ENCODE measurements around the gene ENOX2. TPM values are rescaled to one million over a fixed set of nuclear protein-coding genes. Genes with fewer than 3 reads are reported as not detected.
A peak's percentile ranks its signal among the peaks of the same experiment; 100 is the strongest.

Gene ENOX2, protein sequence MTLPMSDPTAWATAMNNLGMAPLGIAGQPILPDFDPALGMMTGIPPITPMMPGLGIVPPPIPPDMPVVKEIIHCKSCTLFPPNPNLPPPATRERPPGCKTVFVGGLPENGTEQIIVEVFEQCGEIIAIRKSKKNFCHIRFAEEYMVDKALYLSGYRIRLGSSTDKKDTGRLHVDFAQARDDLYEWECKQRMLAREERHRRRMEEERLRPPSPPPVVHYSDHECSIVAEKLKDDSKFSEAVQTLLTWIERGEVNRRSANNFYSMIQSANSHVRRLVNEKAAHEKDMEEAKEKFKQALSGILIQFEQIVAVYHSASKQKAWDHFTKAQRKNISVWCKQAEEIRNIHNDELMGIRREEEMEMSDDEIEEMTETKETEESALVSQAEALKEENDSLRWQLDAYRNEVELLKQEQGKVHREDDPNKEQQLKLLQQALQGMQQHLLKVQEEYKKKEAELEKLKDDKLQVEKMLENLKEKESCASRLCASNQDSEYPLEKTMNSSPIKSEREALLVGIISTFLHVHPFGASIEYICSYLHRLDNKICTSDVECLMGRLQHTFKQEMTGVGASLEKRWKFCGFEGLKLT
- total RNA-seq = 10 to 100 TPM; 10.4 to 17.1 (median 13.5) TPM
- 11.6 TPM for total RNA-seq (2013)
- total RNA-seq = 4.8 to 24.4 (median 13.9) reads per million in 29 experiments

- Mint-ChIP-seq H3K27me3 (peaks cover 0 to 16% of the 10 kb centered on the region in 2 donors), H3K36me3 (peaks cover 8% of the 10 kb centered on the region), H3K4me1 (peaks cover 8 to 9% (median 8%) of the 10 kb centered on the region in 3 donors), H3K4me3 (no peak within 1 kb of the TSS), H3K27ac (peak within 1 kb of the TSS in 1 of 2 donors; percentile 49), H3K9me3 (no peaks in the 10 kb centered on the region)
- Histone ChIP-seq H3K4me3 (ENCODE audit: control insufficient read depth in 1 of 2, extremely low read depth in 1 of 2, low read length in 1 of 2) (peak within 1 kb of the TSS; percentile 74 to 97), H3K27ac (ENCODE audit: low read length) (peak within 1 kb of the TSS; percentile 81), H3K27me3 (replicated peaks in 1 of 2; ENCODE audit: control insufficient read depth in 2 of 2, extremely low read depth in 1 of 2, insufficient read depth in 2 of 2, low read length in 1 of 2) (no peaks in the 10 kb centered on the region), H3K9me3 (no peaks in the 10 kb centered on the region), H3K4me1 (ENCODE audit: control insufficient read depth in 1 of 2, extremely low read depth in 1 of 2, insufficient read depth in 2 of 2, low read length in 2 of 2) (peaks cover 5 to 6% of the 10 kb centered on the region in 2 experiments), H3K36me3 (ENCODE audit: control insufficient read depth in 2 of 2, extremely low read depth in 1 of 2, insufficient read depth in 1 of 2, low read length in 1 of 2) (no peaks in the 10 kb centered on the region)
- POLR2A ChIA-PET = interaction anchor here in 1 of 2 donors (0.7 kb wide), 1 partner anchor 804 kb away, joined by 7 read pairs; no protein-coding TSS in a partner anchor
- DNase-seq (peak; percentile 54 to 89 (median 77)), ATAC-seq (replicated peaks in 1 of 4) (peak; percentile 95 to 99 (median 96))
- 0% methylated on average over 18 of the region's 50 CpGs for WGBS (ENCODE audit: insufficient coverage)
- CTCF ChIA-PET = interaction anchor here (0.6 kb wide), 2 partner anchors 327 to 922 kb away, joined by 3 read pairs; no protein-coding TSS in a partner anchor
Observed at GRCh38 chrX:130902783-130903613, at the start of gene ENOX2. Gene ENOX2, minus strand, starts transcription at chrX:130903209. Its CDS starts 199,993 bp downstream, at chrX:130703216.

- no peak overlapping the region for H3K4me3 Mint-ChIP-seq
- H3K9me3 Mint-ChIP-seq = peaks cover 0 to 4% (median 3%) of the 10 kb centered on the region in 3 donors
- Histone ChIP-seq H3K9me3 (no peaks in the 10 kb centered on the region), H3K27me3 (replicated peaks in 1 of 2; ENCODE audit: control insufficient read depth in 2 of 2, extremely low read depth in 1 of 2, insufficient read depth in 2 of 2, low read length in 1 of 2) (peaks cover 0 to 2% of the 10 kb centered on the region in 2 experiments), H3K36me3 (ENCODE audit: control insufficient read depth in 2 of 2, extremely low read depth in 1 of 2, insufficient read depth in 1 of 2, low read length in 1 of 2) (no peaks in the 10 kb centered on the region), H3K4me3 (ENCODE audit: control insufficient read depth in 1 of 2, extremely low read depth in 1 of 2, low read length in 1 of 2) (no peak overlapping the region), H3K4me1 (ENCODE audit: control insufficient read depth in 1 of 2, extremely low read depth in 1 of 2, insufficient read depth in 2 of 2, low read length in 2 of 2) (no peaks in the 10 kb centered on the region), H3K27ac (ENCODE audit: low read length) (no peak overlapping the region)
- ATAC-seq (replicated peaks in 1 of 4) (no peak), DNase-seq (no peak)
- H3K27ac Mint-ChIP-seq = no peak overlapping the region
- H3K27me3 Mint-ChIP-seq = peaks cover 2 to 34% of the 10 kb centered on the region in 2 donors
- ChIA-PET CTCF (no interaction called here), POLR2A (no interaction called here)
- no peaks in the 10 kb centered on the region for H3K4me1 Mint-ChIP-seq
- no peaks in the 10 kb centered on the region for H3K36me3 Mint-ChIP-seq
- no CpG with 5 or more reads among the region's 2 CpGs for WGBS (ENCODE audit: insufficient coverage)
Observed at GRCh38 chrX:130952266-130953043, 49.4 kb upstream of the ENOX2 start.

- DNase-seq (no peak), ATAC-seq (replicated peaks in 1 of 4) (no peak)
- H3K9me3 ChIP-seq = no peaks in the 10 kb centered on the region
- Mint-ChIP-seq H3K4me1 (no peaks in the 10 kb centered on the region), H3K9me3 (peaks cover 0 to 8% (median 8%) of the 10 kb centered on the region in 3 donors), H3K27ac (no peak overlapping the region), H3K36me3 (no peaks in the 10 kb centered on the region), H3K27me3 (peaks cover 2 to 38% of the 10 kb centered on the region in 2 donors), H3K4me3 (no peak overlapping the region)
- no peak overlapping the region for H3K4me3 ChIP-seq (ENCODE audit: control insufficient read depth in 1 of 2, extremely low read depth in 1 of 2, low read length in 1 of 2)
- no peak overlapping the region for H3K27ac ChIP-seq (ENCODE audit: low read length)
- CTCF ChIA-PET = interaction anchor here in 1 of 2 donors (0.6 kb wide), 1 partner anchor 743 kb away, joined by 3 read pairs; no protein-coding TSS in a partner anchor
- peaks cover 0 to 4% of the 10 kb centered on the region in 2 experiments for H3K27me3 ChIP-seq (replicated peaks in 1 of 2; ENCODE audit: control insufficient read depth in 2 of 2, extremely low read depth in 1 of 2, insufficient read depth in 2 of 2, low read length in 1 of 2)
- H3K4me1 ChIP-seq (ENCODE audit: control insufficient read depth in 1 of 2, extremely low read depth in 1 of 2, insufficient read depth in 2 of 2, low read length in 2 of 2) = no peaks in the 10 kb centered on the region
- POLR2A ChIA-PET = no interaction called here
- no peaks in the 10 kb centered on the region for H3K36me3 ChIP-seq (ENCODE audit: control insufficient read depth in 2 of 2, extremely low read depth in 1 of 2, insufficient read depth in 1 of 2, low read length in 1 of 2)
- no CpG with 5 or more reads among the region's 2 CpGs for WGBS (ENCODE audit: insufficient coverage)
Observed at GRCh38 chrX:130944230-130944629, 41.2 kb upstream of the ENOX2 start.

DNA sequence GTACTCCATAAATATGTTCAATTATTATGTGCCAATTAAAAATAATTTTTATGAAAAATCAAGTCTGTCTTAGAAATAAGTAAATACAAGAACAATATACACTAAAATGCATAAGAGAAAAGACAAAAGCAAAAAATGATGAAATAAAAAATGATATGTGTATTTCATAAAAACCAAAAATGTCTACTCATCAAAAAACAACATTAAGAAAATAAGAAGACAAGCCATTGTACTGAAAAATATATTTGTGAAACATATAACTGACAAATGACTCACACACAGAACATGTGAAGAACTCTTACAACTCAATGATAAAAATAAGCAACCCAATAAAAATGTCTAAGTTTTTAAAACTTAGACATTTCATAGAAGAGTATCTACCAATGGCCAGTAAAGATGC lies 34.1 kb upstream of the ENOX2 start:
- Histone ChIP-seq H3K9me3 (no peaks in the 10 kb centered on the region), H3K4me3 (ENCODE audit: control insufficient read depth in 1 of 2, extremely low read depth in 1 of 2, low read length in 1 of 2) (no peak overlapping the region), H3K27ac (ENCODE audit: low read length) (no peak overlapping the region), H3K36me3 (ENCODE audit: control insufficient read depth in 2 of 2, extremely low read depth in 1 of 2, insufficient read depth in 1 of 2, low read length in 1 of 2) (no peaks in the 10 kb centered on the region), H3K4me1 (ENCODE audit: control insufficient read depth in 1 of 2, extremely low read depth in 1 of 2, insufficient read depth in 2 of 2, low read length in 2 of 2) (no peaks in the 10 kb centered on the region), H3K27me3 (replicated peaks in 1 of 2; ENCODE audit: control insufficient read depth in 2 of 2, extremely low read depth in 1 of 2, insufficient read depth in 2 of 2, low read length in 1 of 2) (no peaks in the 10 kb centered on the region)
- POLR2A ChIA-PET = interaction anchor here in 1 of 2 donors (0.6 kb wide), 1 partner anchor 12 kb away, joined by 3 read pairs; no protein-coding TSS in a partner anchor
- no peaks in the 10 kb centered on the region for H3K9me3 Mint-ChIP-seq
- DNase-seq = no peak
- no peaks in the 10 kb centered on the region for H3K4me1 Mint-ChIP-seq
- no peak for ATAC-seq (replicated peaks in 1 of 4)
- H3K27ac Mint-ChIP-seq = no peak overlapping the region
- H3K27me3 Mint-ChIP-seq = peaks cover 0 to 14% of the 10 kb centered on the region in 2 donors
- H3K36me3 Mint-ChIP-seq = no peaks in the 10 kb centered on the region
- CTCF ChIA-PET = no interaction called here
- no peak overlapping the region for H3K4me3 Mint-ChIP-seq

GRCh38 chrX:130933358-130933757 lies 30.3 kb upstream of the ENOX2 start:
- ChIA-PET CTCF (no interaction called here), POLR2A (no interaction called here)
- WGBS (ENCODE audit: insufficient coverage) = no CpG with 5 or more reads among the region's 2 CpGs

More at GRCh38 chrX:130933358-130933757, 30.3 kb upstream of the ENOX2 start:
- no peak for ATAC-seq (replicated peaks in 1 of 4)
- H3K4me3 ChIP-seq (ENCODE audit: control insufficient read depth in 1 of 2, extremely low read depth in 1 of 2, low read length in 1 of 2) = no peak overlapping the region
- Mint-ChIP-seq H3K9me3 (no peaks in the 10 kb centered on the region), H3K36me3 (no peaks in the 10 kb centered on the region), H3K4me1 (no peaks in the 10 kb centered on the region), H3K27ac (no peak overlapping the region), H3K4me3 (no peak overlapping the region), H3K27me3 (peaks cover 2 to 17% of the 10 kb centered on the region in 2 donors)
- H3K36me3 ChIP-seq (ENCODE audit: control insufficient read depth in 2 of 2, extremely low read depth in 1 of 2, insufficient read depth in 1 of 2, low read length in 1 of 2) = no peaks in the 10 kb centered on the region
- DNase-seq = no peak
- no peak overlapping the region for H3K27ac ChIP-seq (ENCODE audit: low read length)
- H3K27me3 ChIP-seq (replicated peaks in 1 of 2; ENCODE audit: control insufficient read depth in 2 of 2, extremely low read depth in 1 of 2, insufficient read depth in 2 of 2, low read length in 1 of 2) = no peaks in the 10 kb centered on the region
- H3K9me3 ChIP-seq = no peaks in the 10 kb centered on the region
- no peaks in the 10 kb centered on the region for H3K4me1 ChIP-seq (ENCODE audit: control insufficient read depth in 1 of 2, extremely low read depth in 1 of 2, insufficient read depth in 2 of 2, low read length in 2 of 2)

All from T-cell (primary cell).